22Rv1 (cell line): ENCODE results near the gene ACTR8.

Source experiments
- H3K27ac ChIP-seq: fragments of 450-650 bp; 2 replicates; pipeline ENCODE4 v1.5.1; 2017
- ZFX ChIP-seq: fragments of 450-650 bp; IDR thresholded peaks from 2 replicates; pipeline ENCODE4 v1.6.1; 2017; ENCODE audit warnings: antibody characterized with exemption, borderline replicate concordance
- TF ChIP-seq, protein P1 (sequence below): fragments of 450-650 bp; IDR thresholded peaks from 2 replicates; pipeline ENCODE4 v1.5.1; 2017; ENCODE audit warnings: mild to moderate bottlenecking

The ACTR8 gene

DNA sequence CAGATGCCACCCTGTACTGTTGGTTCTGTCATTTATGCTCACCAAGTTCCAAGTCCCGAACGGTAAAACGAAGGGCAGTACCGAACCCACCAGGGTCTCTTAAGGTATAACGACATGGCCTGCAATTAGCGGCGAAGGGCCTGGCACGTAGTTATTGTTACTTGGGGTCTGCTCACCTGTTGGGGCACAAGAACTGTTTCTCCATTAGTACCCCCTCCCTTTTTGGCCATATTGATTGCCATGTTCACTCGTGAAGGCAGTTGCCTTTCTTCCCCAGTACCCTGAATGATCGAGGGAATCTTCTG is 35.1 kb downstream of the ACTR8 start:
- H3K27ac ChIP-seq, result peak overlapping the region; percentile 89
- TF ChIP-seq, protein P1, sequence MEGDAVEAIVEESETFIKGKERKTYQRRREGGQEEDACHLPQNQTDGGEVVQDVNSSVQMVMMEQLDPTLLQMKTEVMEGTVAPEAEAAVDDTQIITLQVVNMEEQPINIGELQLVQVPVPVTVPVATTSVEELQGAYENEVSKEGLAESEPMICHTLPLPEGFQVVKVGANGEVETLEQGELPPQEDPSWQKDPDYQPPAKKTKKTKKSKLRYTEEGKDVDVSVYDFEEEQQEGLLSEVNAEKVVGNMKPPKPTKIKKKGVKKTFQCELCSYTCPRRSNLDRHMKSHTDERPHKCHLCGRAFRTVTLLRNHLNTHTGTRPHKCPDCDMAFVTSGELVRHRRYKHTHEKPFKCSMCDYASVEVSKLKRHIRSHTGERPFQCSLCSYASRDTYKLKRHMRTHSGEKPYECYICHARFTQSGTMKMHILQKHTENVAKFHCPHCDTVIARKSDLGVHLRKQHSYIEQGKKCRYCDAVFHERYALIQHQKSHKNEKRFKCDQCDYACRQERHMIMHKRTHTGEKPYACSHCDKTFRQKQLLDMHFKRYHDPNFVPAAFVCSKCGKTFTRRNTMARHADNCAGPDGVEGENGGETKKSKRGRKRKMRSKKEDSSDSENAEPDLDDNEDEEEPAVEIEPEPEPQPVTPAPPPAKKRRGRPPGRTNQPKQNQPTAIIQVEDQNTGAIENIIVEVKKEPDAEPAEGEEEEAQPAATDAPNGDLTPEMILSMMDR, result no peak
- no peak for TF ChIP-seq ZFX

DNA sequence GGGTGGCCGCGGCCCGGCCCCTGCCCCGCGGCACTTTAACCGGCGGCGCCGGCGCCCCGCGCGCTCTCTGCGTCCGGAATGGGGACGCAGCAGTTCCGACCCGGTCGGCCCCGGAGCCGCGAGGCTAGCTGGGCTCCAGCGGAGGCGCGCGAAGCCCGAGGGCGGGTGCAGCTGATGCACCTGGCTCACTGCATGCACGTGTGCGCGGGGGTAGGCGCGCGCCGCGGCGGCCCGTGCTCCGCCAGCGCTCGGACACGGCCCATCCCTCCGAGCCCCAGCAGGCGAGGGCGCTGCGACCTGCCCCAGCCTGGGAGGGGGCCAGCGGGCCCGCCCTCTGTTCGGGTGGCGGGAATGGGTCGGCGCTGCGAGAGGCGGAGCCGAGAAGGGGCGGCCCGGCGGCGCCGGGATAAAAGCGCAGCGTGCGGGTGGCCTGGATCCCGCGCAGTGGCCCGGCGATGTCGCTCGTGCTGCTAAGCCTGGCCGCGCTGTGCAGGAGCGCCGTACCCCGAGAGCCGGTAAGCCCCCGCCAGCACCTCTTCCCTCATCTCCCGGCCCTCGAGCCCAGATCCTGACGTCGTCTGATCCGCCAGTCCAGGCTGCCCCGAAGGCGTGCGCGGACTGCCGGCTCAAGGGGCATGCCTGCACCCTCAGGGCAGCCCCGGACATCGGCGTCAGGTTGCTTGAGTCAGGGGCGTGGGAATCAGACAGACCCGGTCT is 35.7 kb downstream of the ACTR8 start, which contains the start of the genes CHDH and IL17RB:
CHDH (minus strand) TSS at position 286 of the 717 bp plus-strand sequence. CDS start 22,411 bp downstream, outside the sequence.
IL17RB (plus strand) TSS at position 435 of the 717 bp plus-strand sequence; CDS start at position 456, 21 bp downstream.
- TF ChIP-seq ZFX, result no peak
- TF ChIP-seq, protein P1, result no peak; the same call in none of the 2 replicates
- H3K27ac ChIP-seq, result peak within 1 kb of the TSS; percentile 89

DNA sequence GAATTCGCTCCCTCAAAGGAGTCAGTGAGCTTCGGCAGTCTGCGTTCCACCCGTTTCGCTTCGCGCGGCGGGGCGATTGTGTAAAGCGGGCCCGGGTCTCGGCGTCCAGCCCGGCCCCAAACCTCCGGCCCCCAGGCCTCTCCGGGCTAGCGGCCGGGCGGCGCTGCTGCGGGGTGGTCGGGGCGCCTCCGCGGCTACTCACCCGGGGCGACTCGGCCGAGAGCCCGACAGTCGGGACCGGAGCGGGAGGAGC is 36.1 kb downstream of the ACTR8 start:
- H3K27ac ChIP-seq, result peak overlapping the region; percentile 89
- TF ChIP-seq ZFX, result no peak
- TF ChIP-seq, protein P1, result peak; percentile 29

DNA sequence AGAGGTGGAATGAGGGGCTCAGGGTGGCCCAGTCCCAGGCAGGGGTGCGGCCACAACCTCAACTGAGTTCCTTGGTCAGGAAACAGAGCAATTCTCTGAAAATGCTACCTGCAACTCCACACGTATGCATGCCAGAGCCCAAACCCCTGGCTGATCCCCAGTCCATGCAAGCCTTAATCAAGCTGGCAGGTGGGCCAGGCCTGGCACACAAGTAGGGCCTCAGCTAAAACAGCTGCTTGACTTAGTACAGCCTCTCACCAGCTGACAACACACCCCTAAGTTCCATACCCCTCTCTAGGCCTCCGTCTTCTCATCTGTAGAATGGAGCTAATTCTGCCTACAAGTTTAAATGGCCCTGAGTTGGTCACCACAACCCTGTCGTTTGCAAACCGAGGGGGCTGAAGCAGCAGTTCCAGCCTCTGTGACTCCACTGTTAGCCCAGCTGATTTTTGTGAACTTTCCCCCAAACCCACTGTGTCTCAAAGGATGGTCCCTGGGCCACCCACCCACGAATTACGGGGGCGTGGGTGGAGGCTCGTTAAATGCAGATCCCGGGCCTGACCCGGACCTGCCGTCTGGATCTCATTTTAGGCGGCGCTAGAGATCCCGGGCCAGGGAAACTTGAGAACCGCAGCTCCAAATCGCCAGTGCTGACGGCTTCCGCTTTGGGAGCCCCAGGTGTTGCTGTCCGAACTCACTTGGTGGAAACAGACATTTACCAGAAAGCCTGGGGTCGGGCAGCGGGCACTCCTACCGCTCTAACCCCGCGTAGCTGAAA is 36.7 kb downstream of the ACTR8 start:
- peak overlapping the region; percentile 89 for H3K27ac ChIP-seq
- TF ChIP-seq, protein P1, result peak; percentile 68
- TF ChIP-seq ZFX, result no peak

DNA sequence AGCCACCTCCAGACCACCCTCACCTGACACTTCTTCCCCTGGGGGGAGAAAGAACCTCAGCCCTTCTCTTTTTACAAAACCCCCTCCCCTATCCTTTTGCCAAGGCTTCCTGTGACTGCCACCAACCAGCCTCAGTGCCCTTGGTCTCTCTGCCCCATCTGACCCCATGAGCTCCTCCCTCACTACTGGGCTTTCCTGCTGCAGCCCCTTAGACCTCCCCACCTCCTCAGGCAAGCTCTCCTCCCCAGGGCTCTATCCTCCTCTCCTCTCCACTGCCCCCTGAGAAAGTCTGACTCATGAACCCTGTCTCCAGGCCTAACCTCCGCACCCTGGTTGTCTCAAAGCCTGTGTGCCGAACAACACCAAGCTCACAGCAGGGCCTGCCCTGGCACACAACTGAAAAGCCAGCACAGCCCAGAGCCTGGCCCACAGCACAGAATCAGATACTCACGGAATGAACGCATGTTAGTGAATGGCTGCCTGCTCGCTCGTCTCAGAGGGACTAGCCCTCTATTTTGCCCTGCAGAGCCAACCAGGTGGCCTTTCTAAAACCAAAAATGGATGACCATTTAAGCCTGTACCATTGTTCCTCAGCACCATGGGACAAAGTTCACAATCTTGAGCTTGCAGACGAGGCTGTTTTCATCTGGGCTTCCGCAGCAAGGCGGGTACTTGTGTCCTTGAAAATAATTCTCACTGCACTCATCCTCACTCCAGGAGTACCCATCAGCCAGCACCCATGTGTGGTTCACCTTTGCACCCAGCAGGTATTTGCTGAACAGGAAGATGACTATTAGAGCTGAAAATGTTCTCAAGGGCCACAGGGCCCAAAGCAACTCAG is 37.5 kb downstream of the ACTR8 start:
- TF ChIP-seq, protein P1, result no peak
- no peak for TF ChIP-seq ZFX
- H3K27ac ChIP-seq, result peak overlapping the region; percentile 89

DNA sequence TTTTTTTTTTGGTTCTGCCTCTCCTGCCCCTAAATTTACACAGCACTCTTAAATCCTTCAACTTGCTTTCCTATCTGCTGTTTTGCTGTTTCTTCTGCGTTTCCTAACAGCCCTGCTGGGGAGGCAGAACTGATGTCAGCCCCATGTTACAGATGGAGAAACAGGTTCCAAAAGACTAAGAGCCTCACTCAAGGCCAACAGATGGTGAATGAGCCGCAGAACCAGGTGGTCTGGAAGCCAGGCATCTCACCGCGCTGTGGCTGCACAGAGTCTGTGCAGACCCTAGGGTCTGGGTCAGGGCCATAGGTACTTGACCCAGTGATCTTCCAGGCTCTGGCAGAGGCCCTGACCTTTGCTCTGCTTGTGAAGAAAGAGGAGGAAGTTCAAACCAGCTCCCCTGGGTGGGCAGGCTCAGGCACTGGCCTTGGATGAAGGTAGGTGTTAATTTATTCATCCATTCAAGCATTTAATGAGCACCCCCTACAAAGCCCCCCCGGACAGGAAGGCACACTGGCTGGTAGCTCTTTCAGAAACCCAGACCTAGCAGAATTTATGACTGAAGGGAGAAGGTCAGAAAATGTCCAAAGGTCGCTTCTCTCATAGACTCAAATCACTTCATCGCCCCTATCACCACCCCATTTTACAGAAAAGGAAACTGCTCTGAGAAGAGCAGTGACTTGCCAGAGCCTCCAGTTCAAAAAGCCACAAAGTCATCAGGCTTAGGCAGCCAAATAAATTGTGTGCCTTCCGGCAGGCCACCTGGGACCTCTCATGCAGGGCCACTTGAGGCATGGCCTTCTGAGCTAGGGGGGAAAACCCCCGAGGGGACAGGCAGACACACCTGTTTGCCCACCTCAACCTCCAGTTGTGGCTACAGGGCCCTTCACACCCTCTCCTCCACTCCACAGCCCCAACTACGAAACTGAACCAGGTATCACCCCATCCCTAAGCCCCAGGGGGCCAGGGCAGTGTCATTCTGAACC is 38.5 kb downstream of the ACTR8 start:
- TF ChIP-seq, protein P1, result no peak
- TF ChIP-seq ZFX, result no peak
- H3K27ac ChIP-seq, result peak overlapping the region; percentile 89
